HG03558 (cell line): ENCODE data around the gene SMYD1.

Experiments used
- ATAC-seq: cut with Tn5 transposase; IDR thresholded peaks from one replicate; pipeline ENCODE4 v1.9.1; 2021; ENCODE audit warnings: moderate number of reproducible peaks; ENCODE audit not compliant: unreplicated experiment; ENCODE audit errors: extremely low read depth

SMYD1 gene

DNA sequence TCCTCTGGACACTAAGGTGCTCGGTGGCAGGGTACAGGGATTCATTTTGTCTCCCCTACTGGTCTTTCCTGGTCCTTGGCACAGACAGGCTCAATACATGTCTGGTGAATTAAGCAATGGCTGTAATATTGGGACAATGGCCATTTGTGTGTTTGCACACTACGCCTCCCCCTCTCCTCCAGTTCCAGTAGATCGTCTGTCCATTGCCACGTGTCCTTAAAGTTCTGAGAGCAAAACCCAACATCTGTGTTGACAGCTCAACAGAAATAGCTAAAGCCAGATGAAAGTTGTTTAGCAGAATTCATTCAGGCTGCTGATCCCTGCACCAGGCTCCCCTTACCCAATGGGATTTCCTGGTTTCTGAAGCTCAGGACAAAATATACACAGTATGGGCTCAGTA is 69.2 kb downstream of the SMYD1 start:
- ATAC-seq, result no peak

GRCh38 chr2:88137833-88138232 is 70.2 kb downstream of the SMYD1 start:
- ATAC-seq, result no peak

- no peak for ATAC-seq
Measured at GRCh38 chr2:88139203-88139702, 71.6 kb downstream of the SMYD1 start.

DNA sequence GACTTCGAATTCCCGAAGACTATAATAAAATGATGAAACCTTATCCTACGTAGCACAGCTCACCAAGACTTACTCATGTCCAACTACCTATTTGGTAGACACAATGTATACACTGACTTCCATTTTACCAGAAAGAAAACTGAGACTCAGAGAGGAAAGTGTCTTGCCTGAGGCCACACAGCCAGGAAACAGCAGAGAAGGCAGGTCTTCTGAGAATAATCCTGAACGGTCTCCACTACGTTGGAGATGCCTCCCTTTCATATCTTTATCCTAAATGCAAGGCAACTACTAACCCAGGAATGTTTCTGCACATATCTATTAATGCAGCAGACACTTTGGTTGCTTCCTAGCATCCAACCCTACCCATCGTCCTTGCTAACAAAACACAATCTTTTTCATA is 72.2 kb downstream of the SMYD1 start:
- no peak for ATAC-seq

- ATAC-seq, result no peak
Measured at GRCh38 chr2:88141952-88142351, 74.3 kb downstream of the SMYD1 start.

GRCh38 chr2:88144271-88144670 is 76.6 kb downstream of the SMYD1 start:
- no peak for ATAC-seq

DNA sequence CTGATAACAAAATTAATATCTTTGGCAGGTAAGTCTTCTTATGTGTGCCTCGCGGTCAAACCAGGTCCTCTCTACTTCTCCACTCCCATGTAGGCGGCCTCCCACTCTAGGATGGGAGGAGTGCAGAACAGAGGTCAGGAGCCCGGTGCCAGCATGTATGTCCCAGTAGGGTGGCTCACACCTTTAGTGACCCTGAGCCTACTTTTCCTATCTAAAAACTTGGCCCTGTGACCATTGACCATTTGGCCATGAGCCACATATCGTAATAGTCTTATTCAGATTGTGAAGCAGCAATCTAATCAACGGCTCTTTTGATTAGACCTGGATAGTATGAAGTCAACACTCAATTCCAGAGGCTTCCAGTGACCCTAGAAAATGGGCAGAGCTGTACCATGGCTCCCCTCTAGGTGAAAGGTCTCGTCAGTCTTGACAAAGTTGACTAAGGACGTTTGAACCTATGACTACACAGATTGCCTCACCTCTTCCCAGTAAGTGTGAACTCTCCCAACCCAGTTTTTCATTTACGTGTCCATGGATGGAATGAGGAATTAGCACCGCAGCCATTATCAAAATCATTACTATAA is 77.4 kb downstream of the SMYD1 start:
- no peak for ATAC-seq

- no peak for ATAC-seq
Measured at GRCh38 chr2:88146590-88146989, 79.0 kb downstream of the SMYD1 start.

GRCh38 chr2:88147145-88147544 is 79.5 kb downstream of the SMYD1 start:
- ATAC-seq, result no peak

DNA sequence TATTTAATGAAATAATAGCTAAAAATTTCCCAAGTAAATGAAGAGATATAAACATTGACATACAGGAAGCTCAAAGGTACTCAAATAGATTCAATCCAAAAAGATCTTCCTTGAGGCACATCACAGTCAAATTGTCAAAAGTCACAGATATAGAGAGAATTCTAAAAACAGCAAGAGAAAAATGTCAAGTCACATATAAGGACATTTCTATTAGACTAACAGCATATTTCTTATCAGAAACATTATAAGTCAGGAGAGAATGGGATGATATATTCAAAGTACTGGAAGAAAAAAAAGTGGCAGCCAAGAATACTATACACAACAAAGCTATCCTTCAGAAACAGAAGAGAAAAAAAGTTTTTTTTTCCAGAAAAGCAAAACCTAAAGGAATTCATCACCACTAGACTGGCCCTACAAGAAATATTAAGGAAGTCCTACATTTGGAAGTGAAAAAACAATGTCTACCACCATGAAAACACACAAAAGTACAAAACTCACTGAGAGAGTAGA is 81.4 kb downstream of the SMYD1 start:
- no peak for ATAC-seq

GRCh38 chr2:88159481-88159880 is 91.9 kb downstream of the SMYD1 start:
- ATAC-seq, result no peak

DNA sequence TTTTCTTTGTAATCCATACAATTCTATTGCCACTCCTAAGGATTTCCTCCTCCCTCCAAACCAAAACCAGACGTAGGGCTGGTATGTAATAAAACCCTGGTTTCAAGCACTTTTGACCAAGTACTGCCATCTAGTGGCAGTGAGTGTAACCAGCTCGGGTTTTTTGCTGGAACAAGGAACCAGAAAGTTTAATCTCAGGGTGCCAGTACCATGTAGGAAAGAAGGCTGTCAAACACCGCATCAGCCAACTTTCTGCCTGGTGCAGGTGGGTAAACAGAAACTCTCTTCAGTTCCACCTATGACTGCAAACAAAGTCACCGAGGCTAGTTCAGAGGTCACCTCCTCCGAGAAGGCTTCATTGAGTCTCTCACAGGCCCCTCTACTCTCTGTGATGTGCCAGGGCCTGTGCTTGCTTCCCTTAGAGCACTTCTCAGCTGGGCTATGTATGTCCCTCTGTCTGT is 92.4 kb downstream of the SMYD1 start:
- ATAC-seq, result no peak

DNA sequence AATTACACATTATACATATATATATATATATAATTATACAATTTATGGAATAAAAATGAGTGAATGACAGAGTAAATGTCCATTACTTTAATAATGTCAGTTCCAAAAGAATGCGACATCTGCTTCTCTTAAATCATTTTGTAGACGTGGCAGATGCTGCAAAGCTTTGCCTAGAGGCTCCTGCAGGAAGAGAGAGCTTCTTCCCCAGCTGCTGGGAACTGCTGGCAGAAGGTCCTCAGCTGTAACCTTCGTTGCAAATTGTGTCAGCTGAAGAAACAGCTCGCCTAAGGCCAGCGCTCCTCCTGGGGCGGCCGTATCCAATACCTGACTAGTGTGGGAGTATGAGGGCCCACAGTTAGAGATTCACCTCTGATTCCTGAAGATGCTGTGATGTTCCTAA is 92.9 kb downstream of the SMYD1 start:
- ATAC-seq, result no peak

DNA sequence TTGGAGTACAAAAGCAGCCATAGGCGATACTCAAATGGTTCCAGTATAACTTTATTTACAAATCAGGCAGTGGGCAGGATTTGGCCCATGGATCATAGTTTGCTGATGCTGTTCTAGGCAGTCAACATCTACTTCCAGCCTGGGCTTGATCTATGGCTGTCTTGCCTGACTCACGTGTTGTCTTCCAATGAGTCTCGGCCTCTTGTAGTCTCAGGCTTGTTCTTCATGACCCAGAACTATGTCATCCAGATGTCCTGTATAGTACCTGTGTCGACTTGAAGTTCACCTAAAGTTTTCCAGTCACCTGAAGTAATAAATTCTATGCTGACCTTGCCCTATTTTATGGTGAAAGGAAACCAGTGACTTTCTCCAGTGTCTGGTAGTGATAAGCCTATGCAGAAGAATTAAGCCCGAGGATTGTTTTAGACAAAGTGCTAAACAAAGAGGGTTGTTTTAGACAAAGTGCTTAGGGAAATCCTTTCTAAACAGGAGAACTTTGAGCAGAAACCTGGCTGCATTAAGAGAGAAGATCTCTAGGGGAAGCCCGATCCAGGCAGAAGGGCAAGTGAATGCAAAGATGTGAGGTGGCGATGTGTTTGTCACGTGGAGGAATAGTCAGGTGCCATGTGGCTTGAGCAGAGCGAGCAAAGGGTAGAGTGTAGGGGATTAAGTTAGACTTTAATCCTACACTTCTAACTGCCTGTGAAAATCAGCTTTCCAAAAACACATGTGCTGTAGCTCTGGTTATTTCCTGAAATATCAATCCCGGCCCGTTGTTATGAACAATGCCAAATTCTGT is 94.0 kb downstream of the SMYD1 start:
- ATAC-seq, result no peak
